Neural cell (in vitro differentiated cells): ENCODE results near the gene SLC35E1. TPM values are rescaled to one million over a fixed set of nuclear protein-coding genes. Genes with fewer than 3 reads are reported as not detected.
A peak's percentile ranks its signal among the peaks of the same experiment; 100 is the strongest.

Experiments
- H2AFZ ChIP-seq: fragments of 200-600, 300-800 bp; sonication (generic), shearing (Covaris generic); 2 replicates; pipeline ENCODE4 v1.6.0; 2014; ENCODE audit warnings: low read depth, mild to moderate bottlenecking, antibody characterized with exemption, low read length, moderate library complexity
- H3F3A ChIP-seq: fragments of 200-600 bp; shearing (Covaris generic); 2 replicates; pipeline ENCODE4 v1.6.1; 2016; ENCODE audit warnings: mild to moderate bottlenecking, moderate library complexity, mixed read lengths, antibody characterized with exemption, low read length; ENCODE audit not compliant: insufficient read depth, poor library complexity, severe bottlenecking
- H3K27ac ChIP-seq: fragments of 200-600, 300-800 bp; sonication (generic), shearing (Covaris generic); 2 replicates; pipeline ENCODE4 v1.5.1; 2014; ENCODE audit warnings: mild to moderate bottlenecking, low read length, moderate library complexity
- H3K27me3 ChIP-seq: fragments of 300-800, 200-600 bp; sonication (generic), shearing (Covaris generic); 2 replicates; pipeline ENCODE4 v1.6.0; 2014; ENCODE audit warnings: mild to moderate bottlenecking, low read depth, low read length, moderate library complexity; ENCODE audit not compliant: insufficient read depth
- H3K36me3 ChIP-seq: fragments of 300-800, 200-600 bp; sonication (generic), shearing (Covaris generic); 2 replicates; pipeline ENCODE4 v1.5.1; 2014; ENCODE audit warnings: mild to moderate bottlenecking, antibody characterized with exemption, low read length, moderate library complexity; ENCODE audit not compliant: insufficient read depth
- H3K4me2 ChIP-seq: fragments of 300-800, 200-600 bp; sonication (generic), shearing (Covaris generic); 2 replicates; pipeline ENCODE4 v1.6.0; 2014; ENCODE audit warnings: mild to moderate bottlenecking, low read length
- H3K4me3 ChIP-seq: fragments of 300-800, 200-600 bp; sonication (generic), shearing (Covaris generic); 2 replicates; pipeline ENCODE4 v1.5.1; 2014; ENCODE audit warnings: mild to moderate bottlenecking, low read length, moderate library complexity
- H3K79me2 ChIP-seq: fragments of 200-600 bp; shearing (Covaris generic); replicated peaks from 2 replicates; pipeline ENCODE4 v1.6.0; 2014; ENCODE audit warnings: mild to moderate bottlenecking, low read length, moderate library complexity; ENCODE audit not compliant: insufficient read depth
- H3K9ac ChIP-seq: fragments of 300-800, 200-600 bp; sonication (generic), shearing (Covaris generic); 2 replicates; pipeline ENCODE4 v1.6.1; 2016; ENCODE audit warnings: mild to moderate bottlenecking, low read length, mixed read lengths
- H3K9me2 ChIP-seq: fragments of 200-600 bp; shearing (Covaris generic); 2 replicates; pipeline ENCODE4 v1.6.1; 2016; ENCODE audit warnings: mild to moderate bottlenecking, low read length, mixed read lengths; ENCODE audit not compliant: insufficient read depth
- H3K9me3 ChIP-seq: fragments of 200-600, 300-800 bp; sonication (generic), shearing (Covaris generic); 2 replicates; pipeline ENCODE4 v1.6.1; 2016; ENCODE audit warnings: mild to moderate bottlenecking, mixed run types, low read length, moderate library complexity, mixed read lengths
- H4K20me1 ChIP-seq: fragments of 200-600 bp; shearing (Covaris generic); 2 replicates; pipeline ENCODE4 v1.6.1; 2016; ENCODE audit warnings: mild to moderate bottlenecking, mixed run types; ENCODE audit not compliant: insufficient read depth
- CTCF ChIP-seq: fragments of 450-650 bp; IDR thresholded peaks from 2 replicates; pipeline ENCODE4 v1.5.1; 2014; ENCODE audit warnings: antibody characterized with exemption, mild to moderate bottlenecking, moderate library complexity; ENCODE audit not compliant: poor library complexity, severe bottlenecking
- EP300 ChIP-seq: fragments of 450-650 bp; conservative IDR thresholded peaks from 2 replicates; pipeline ENCODE4 v1.6.1; 2014; ENCODE audit warnings: antibody characterized with exemption, mild to moderate bottlenecking, moderate library complexity; ENCODE audit not compliant: poor library complexity, severe bottlenecking
- EZH2 ChIP-seq: fragments of 200-600, 300-800 bp; shearing (Covaris generic), sonication (generic); IDR thresholded peaks from 2 replicates; pipeline ENCODE4 v1.6.1; 2014; ENCODE audit warnings: antibody characterized with exemption, low read length, borderline replicate concordance, mild to moderate bottlenecking; ENCODE audit not compliant: insufficient read depth, poor library complexity, severe bottlenecking
- MXI1 ChIP-seq: fragments of 450-650 bp; conservative IDR thresholded peaks from 2 replicates; pipeline ENCODE4 v1.6.1; 2014; ENCODE audit warnings: antibody characterized with exemption, mild to moderate bottlenecking; ENCODE audit not compliant: poor library complexity, severe bottlenecking
- POLR2AphosphoS5 ChIP-seq: IDR thresholded peaks from 2 replicates; pipeline ENCODE4 v1.6.1; 2012
- RAD21 ChIP-seq: fragments of 450-650 bp; conservative IDR thresholded peaks from 2 replicates; pipeline ENCODE4 v1.6.1; 2014; ENCODE audit warnings: antibody characterized with exemption, mild to moderate bottlenecking, moderate library complexity
- REST ChIP-seq: IDR thresholded peaks from 2 replicates; pipeline ENCODE4 v1.6.1; 2012; ENCODE audit warnings: borderline replicate concordance
- SMC3 ChIP-seq: fragments of 450-650 bp; conservative IDR thresholded peaks from 2 replicates; pipeline ENCODE4 v1.6.1; 2014; ENCODE audit warnings: antibody characterized with exemption, mild to moderate bottlenecking, moderate library complexity; ENCODE audit not compliant: poor library complexity
- TAF1 ChIP-seq: IDR thresholded peaks from 2 replicates; pipeline ENCODE4 v1.6.1; 2012; ENCODE audit warnings: low read depth
- polyA plus RNA-seq: library from polyadenylated mRNA; depleted of rRNA; stranded (reverse); fragments of >200 nt; gene quantifications from 2 replicates; pipeline ENCODE4 v1.2.3, GENCODE V29; 2014

SLC35E1 gene
- polyA plus RNA-seq, 1 donor from 2014 or later = 23.9 TPM

- peaks cover 29% of the 10 kb centered on the region for H3K79me2 ChIP-seq
- peak overlapping the region; percentile 91 for H3K27ac ChIP-seq
These were observed 10.5 kb upstream of the SLC35E1 start for GRCh38 chr19:16582486-16583261.

GRCh38 chr19:16581971-16582343, 9.7 kb upstream of the SLC35E1 start:
- H2AFZ ChIP-seq = no peak overlapping the region
- no peaks in the 10 kb centered on the region for H3K27me3 ChIP-seq
- H3K79me2 ChIP-seq = peaks cover 28% of the 10 kb centered on the region
- H3K9ac ChIP-seq = no peak overlapping the region
- no peak overlapping the region for H3K4me3 ChIP-seq
- H3K4me2 ChIP-seq = no peak overlapping the region
- H4K20me1 ChIP-seq = no peaks in the 10 kb centered on the region
- H3F3A ChIP-seq = peaks cover 7% of the 10 kb centered on the region
- no peak overlapping the region for H3K27ac ChIP-seq
- H3K9me2 ChIP-seq = no peaks in the 10 kb centered on the region
- H3K9me3 ChIP-seq = no peaks in the 10 kb centered on the region
- H3K36me3 ChIP-seq = no peaks in the 10 kb centered on the region
- no peak for TF ChIP-seq CTCF
- TF ChIP-seq EP300 = no peak
- TF ChIP-seq SMC3 = no peak
- no peak for TF ChIP-seq POLR2AphosphoS5
- TF ChIP-seq EZH2 = no peak

More at GRCh38 chr19:16582486-16583261, 10.5 kb upstream of the SLC35E1 start:
- no peak overlapping the region for H2AFZ ChIP-seq
- H3K9ac ChIP-seq = no peak overlapping the region
- no peaks in the 10 kb centered on the region for H4K20me1 ChIP-seq
- no peaks in the 10 kb centered on the region for H3K36me3 ChIP-seq
- H3K4me3 ChIP-seq = no peak overlapping the region
- H3F3A ChIP-seq = peaks cover 7% of the 10 kb centered on the region
- no peaks in the 10 kb centered on the region for H3K9me3 ChIP-seq
- H3K27me3 ChIP-seq = no peaks in the 10 kb centered on the region
- TF ChIP-seq SMC3 = no peak
- TF ChIP-seq TAF1 = no peak
- TF ChIP-seq EZH2 = no peak
- no peak for TF ChIP-seq POLR2AphosphoS5
- no peak for TF ChIP-seq RAD21
- no peak for TF ChIP-seq REST
- no peak for TF ChIP-seq CTCF
- no peak for TF ChIP-seq EP300
- TF ChIP-seq MXI1 = no peak
- H3K4me2 ChIP-seq = no peak overlapping the region
- H3K9me2 ChIP-seq = no peaks in the 10 kb centered on the region
